Measurements from ENCODE around the gene KAZN.

Gene KAZN

GRCh38 chr1:14694589-14694988 is 96.1 kb downstream of the KAZN start:
- no peak for DNase-seq (ENCODE audit: low read depth)
- no peak overlapping the region for H3K4me3 ChIP-seq (ENCODE audit: low read depth, low read length)

- DNase-seq (ENCODE audit: low read depth): no peak
- H3K4me3 ChIP-seq (ENCODE audit: low read depth, low read length): no peak overlapping the region
Measured at GRCh38 chr1:14696761-14697160, 98.3 kb downstream of the KAZN start.

GRCh38 chr1:14697353-14697752 is 98.9 kb downstream of the KAZN start:
- no peak for DNase-seq (ENCODE audit: low read depth)
- no peak overlapping the region for H3K4me3 ChIP-seq (ENCODE audit: low read depth, low read length)

GRCh38 chr1:14698314-14698713 is 99.8 kb downstream of the KAZN start:
- no peak for DNase-seq (ENCODE audit: low read depth)
- no peak overlapping the region for H3K4me3 ChIP-seq (ENCODE audit: low read depth, low read length)

- H3K4me3 ChIP-seq (ENCODE audit: low read depth, low read length): no peak overlapping the region
- DNase-seq (ENCODE audit: low read depth): no peak
Measured at GRCh38 chr1:14699620-14700019, 101.1 kb downstream of the KAZN start.

- no peak for DNase-seq (ENCODE audit: low read depth)
- H3K4me3 ChIP-seq (ENCODE audit: low read depth, low read length): no peak overlapping the region
Measured at GRCh38 chr1:14704846-14705245, 106.4 kb downstream of the KAZN start.

- no peak overlapping the region for H3K4me3 ChIP-seq (ENCODE audit: low read depth, low read length)
- DNase-seq (ENCODE audit: low read depth): no peak
Measured at GRCh38 chr1:14705824-14706223, 107.3 kb downstream of the KAZN start.

- DNase-seq (ENCODE audit: low read depth): no peak
- H3K4me3 ChIP-seq (ENCODE audit: low read depth, low read length): no peak overlapping the region
Measured at GRCh38 chr1:14706631-14707030, 108.1 kb downstream of the KAZN start.

- DNase-seq (ENCODE audit: low read depth): no peak
- H3K4me3 ChIP-seq (ENCODE audit: low read depth, low read length): no peak overlapping the region
Measured at GRCh38 chr1:14707531-14708445, 109.3 kb downstream of the KAZN start.

- no peak for DNase-seq (ENCODE audit: low read depth)
- H3K4me3 ChIP-seq (ENCODE audit: low read depth, low read length): no peak overlapping the region
Measured at GRCh38 chr1:14710331-14710730, 111.8 kb downstream of the KAZN start.

GRCh38 chr1:14712136-14712535 is 113.7 kb downstream of the KAZN start:
- H3K4me3 ChIP-seq (ENCODE audit: low read depth, low read length): no peak overlapping the region
- DNase-seq (ENCODE audit: low read depth): no peak

- no peak overlapping the region for H3K4me3 ChIP-seq (ENCODE audit: low read depth, low read length)
- DNase-seq (ENCODE audit: low read depth): no peak
Measured at GRCh38 chr1:14713077-14713476, 114.6 kb downstream of the KAZN start.

GRCh38 chr1:14715266-14715665 is 116.8 kb downstream of the KAZN start:
- no peak for DNase-seq (ENCODE audit: low read depth)
- H3K4me3 ChIP-seq (ENCODE audit: low read depth, low read length): no peak overlapping the region

GRCh38 chr1:14715802-14716201 is 117.3 kb downstream of the KAZN start:
- DNase-seq (ENCODE audit: low read depth): no peak
- no peak overlapping the region for H3K4me3 ChIP-seq (ENCODE audit: low read depth, low read length)

GRCh38 chr1:14716474-14716873 is 118.0 kb downstream of the KAZN start:
- no peak overlapping the region for H3K4me3 ChIP-seq (ENCODE audit: low read depth, low read length)
- no peak for DNase-seq (ENCODE audit: low read depth)

- DNase-seq (ENCODE audit: low read depth): no peak
- no peak overlapping the region for H3K4me3 ChIP-seq (ENCODE audit: low read depth, low read length)
Measured at GRCh38 chr1:14718476-14718875, 120.0 kb downstream of the KAZN start.

- no peak for DNase-seq (ENCODE audit: low read depth)
- H3K4me3 ChIP-seq (ENCODE audit: low read depth, low read length): no peak overlapping the region
Measured at GRCh38 chr1:14723401-14723800, 124.9 kb downstream of the KAZN start.

GRCh38 chr1:14724246-14724645 is 125.8 kb downstream of the KAZN start:
- DNase-seq (ENCODE audit: low read depth): no peak
- no peak overlapping the region for H3K4me3 ChIP-seq (ENCODE audit: low read depth, low read length)

- H3K4me3 ChIP-seq (ENCODE audit: low read depth, low read length): no peak overlapping the region
- no peak for DNase-seq (ENCODE audit: low read depth)
Measured at GRCh38 chr1:14724678-14725077, 126.2 kb downstream of the KAZN start.

GRCh38 chr1:14725238-14725637 is 126.8 kb downstream of the KAZN start:
- no peak overlapping the region for H3K4me3 ChIP-seq (ENCODE audit: low read depth, low read length)
- DNase-seq (ENCODE audit: low read depth): no peak

GRCh38 chr1:14725695-14726094 is 127.2 kb downstream of the KAZN start:
- H3K4me3 ChIP-seq (ENCODE audit: low read depth, low read length): no peak overlapping the region
- DNase-seq (ENCODE audit: low read depth): no peak
